HG02571 (cell line): ENCODE measurements around the gene SFN.
"Not testable (repeated sequence)": the region's sequence is repeated elsewhere in the genome, so short reads cannot be mapped to it uniquely, and the experiment has no call there.

Source experiments
- ATAC-seq: cut with Tn5 transposase; IDR thresholded peaks from one replicate; pipeline ENCODE4 v1.9.1; 2021; ENCODE audit warnings: mild to moderate bottlenecking, moderate library complexity; ENCODE audit not compliant: unreplicated experiment

SFN gene

DNA sequence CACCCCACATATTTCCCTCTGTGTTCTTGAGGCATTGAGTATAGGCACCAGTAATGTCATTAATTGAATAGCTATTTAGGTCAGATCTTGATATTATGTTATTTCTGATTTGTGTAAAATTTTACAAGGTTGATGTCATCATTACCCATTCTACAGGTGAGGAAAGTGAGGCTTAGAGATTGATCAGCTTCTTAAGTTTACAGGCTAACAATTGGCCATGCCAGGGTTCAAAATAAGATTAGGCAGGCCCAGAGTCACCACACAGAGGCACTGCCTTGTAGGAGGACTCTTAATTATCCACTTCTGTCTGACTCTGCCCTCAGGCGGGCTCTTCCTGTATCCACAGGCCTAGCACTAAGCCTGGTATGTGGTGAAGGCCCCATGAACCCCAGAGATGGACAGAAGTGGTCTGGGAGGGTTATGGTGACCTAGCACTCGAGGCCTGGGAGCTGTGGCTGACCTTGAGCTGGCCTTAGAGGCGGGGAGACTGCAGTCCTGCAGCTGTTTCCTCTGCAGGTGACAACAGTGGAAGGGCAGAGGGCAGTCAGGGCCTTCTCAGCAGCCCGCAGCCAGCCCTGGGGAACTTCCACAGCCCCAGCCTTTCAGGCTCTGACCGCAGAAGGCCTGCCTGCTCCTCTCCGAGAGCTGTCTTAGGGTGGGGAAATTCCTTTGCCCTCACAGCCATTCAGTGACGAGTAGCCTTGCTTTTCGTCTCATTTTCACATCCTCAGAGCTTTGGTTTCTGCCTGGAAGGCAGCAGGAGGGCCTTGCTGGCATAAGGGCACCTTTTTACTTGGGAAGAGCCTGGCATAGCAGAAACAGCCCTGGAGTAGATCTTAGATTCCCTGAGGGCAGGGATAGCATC lies 24.2 kb upstream of the SFN start:
- peak; percentile 93 for ATAC-seq

DNA sequence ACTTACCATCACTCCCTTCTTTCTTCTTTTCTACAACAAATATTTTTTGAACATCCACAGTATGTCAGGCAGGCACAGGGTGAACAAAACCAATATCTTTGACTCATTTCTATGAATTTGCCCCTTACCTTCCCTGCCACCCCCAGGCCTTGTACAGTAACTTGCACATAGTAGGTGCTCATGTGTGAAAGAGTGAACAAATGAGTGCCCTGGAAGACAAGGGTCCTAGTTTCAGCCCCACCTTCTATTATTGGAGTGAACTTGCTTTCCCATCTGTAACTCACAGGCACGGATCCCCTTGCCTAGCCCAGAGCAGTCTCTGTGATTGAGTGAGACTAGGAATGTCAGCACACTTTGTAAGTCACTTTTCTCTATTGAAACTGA lies 23.6 kb upstream of the SFN start:
- ATAC-seq: no peak

DNA sequence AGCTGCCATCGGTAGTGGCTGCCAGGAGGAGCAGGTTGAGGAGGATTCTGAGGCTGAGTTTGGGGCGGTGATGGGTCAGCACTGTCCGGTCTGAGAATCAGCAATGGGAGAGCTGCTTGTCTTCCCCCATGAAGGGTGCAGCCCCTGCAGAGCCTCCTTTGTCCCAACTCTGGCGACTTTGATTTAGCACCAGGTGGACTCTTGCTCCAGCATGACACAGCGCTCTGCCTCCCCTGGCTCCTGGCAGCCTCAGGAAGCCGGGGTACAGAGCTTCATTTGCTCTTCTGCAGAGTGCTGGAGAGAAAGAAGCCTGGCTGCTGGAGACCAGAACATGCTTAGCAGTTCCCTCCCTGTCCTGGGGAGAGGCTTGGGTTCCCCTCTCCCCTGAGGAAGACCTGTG lies 23.2 kb upstream of the SFN start:
- ATAC-seq: no peak

- ATAC-seq: no peak
Observed at GRCh38 chr1:26844424-26845196, 18.3 kb upstream of the SFN start.

DNA sequence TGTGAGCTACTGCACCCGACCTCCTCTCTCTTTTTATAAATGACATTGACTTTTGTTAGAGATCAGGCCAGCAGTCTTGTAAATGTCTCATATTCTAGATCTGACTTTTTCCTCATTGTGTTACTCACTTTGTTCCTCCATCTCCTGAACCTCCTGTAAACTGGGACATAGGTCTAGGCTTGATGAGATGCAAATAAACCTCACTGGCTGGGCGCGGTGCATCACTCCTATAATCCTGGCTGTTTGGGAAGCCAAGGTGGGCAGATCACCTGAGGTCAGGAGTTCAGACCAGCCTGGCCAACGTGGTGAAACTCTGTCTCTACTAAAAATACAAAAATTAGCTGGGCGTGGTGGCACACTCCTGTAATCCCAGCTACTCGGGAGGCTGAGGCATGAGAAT lies 15.1 kb upstream of the SFN start:
- not testable (repeated sequence) for ATAC-seq

DNA sequence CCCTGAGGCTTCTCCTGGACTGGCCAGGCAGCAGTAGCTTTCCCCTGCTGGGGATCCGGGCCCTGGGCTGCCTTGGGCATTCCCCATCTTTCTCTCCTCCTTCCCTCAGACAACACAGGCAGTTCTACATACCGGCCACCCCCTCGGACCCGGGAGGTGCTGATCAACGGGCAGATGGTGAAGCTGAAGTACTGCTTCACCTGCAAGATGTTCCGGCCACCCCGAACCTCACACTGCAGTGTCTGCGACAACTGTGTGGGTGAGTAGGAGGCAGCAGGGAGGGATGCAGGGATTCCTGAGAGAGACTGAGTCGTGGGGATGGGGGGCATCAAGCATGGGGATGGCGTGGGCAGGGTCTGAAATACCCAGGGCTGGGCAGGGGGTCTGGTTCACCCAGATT lies 14.4 kb upstream of the SFN start:
- no peak for ATAC-seq

DNA sequence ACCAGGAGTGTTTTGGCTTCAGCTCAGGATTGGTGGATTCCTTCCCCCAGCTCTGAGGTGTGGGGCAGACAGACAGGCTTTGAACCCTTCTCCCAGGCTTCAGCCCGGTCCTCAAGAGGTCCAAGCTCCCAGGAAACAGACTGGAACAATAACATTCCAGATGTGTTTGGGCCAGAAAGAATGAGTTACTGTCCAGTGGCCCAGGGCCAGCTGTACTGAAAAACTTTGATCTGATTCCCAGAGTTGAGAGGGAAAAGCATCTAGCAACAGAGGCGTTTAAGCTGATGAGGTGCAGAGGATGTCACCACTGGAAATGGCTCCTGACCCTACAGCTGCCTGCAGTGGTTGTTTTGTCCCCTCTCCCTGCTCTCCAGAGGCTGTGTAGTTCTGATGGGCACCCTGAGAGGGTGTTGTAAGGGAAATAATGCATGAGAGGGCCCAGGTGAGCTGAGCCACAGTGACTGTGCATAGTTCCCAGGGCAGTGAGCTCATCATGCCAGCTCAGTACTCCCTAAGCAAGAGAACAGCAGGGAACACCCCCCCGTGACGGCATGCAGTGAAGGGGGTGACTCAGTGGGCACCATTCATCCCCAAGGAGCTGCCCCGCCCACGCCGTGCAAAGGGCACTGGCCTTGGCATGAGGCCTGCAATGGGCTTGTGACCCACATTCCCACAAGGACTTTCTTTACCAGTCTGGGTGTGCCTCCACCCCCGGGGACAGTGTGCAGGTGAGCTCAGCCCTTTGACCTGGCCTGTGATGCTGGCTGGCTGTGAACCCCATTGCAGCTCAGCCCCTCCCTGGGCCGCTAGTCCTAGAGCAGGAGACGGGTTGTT lies 13.8 kb upstream of the SFN start:
- ATAC-seq: no peak

GRCh38 chr1:26851106-26851684 lies 11.8 kb upstream of the SFN start:
- ATAC-seq: no peak

DNA sequence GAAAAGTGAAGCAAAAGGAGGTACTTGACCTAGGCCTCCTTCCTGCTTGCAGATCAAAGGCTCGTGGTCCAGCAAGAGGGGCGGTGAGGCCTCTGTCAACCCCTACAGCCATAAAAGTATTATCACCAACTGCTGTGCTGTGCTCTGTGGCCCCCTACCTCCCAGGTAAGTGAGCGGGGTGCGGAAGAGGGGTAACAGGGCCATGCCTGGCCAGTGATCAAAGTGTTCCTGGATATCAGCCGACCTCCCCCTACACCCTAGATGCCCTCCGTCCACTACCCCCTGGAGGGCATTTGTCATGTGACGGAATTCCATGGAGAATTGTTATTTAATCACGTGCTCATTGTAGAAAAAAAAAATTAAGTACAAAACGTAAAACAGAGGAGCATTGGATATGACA lies 10.2 kb upstream of the SFN start:
- ATAC-seq: no peak

GRCh38 chr1:26853156-26853555 lies 9.8 kb upstream of the SFN start:
- ATAC-seq: no peak

- ATAC-seq: no peak
Observed at GRCh38 chr1:26853600-26853999, 9.3 kb upstream of the SFN start.

- no peak for ATAC-seq
Observed at GRCh38 chr1:26854906-26855305, 8.0 kb upstream of the SFN start.

- no peak for ATAC-seq
Observed at GRCh38 chr1:26855636-26856035, 7.3 kb upstream of the SFN start.

DNA sequence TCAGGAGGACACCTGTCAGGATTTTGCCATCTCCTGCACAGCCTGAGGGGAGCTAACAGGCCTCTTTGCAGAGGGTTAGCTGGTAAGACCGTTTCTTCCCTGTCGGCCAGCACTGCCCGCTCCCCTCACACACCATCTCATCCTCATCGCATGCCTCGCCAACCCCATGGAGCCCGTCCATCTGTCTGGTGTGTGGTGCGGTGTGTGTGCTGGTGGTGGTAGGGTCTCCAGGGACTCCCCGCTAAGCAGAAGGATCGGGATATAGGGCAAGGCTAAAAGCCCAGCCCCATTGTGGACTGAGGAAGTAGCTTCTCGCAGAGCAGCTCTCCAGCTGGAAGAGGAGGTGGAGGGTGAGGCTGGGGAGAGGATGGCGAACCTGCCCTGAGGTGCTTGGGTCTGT lies 6.8 kb upstream of the SFN start:
- ATAC-seq: no peak

DNA sequence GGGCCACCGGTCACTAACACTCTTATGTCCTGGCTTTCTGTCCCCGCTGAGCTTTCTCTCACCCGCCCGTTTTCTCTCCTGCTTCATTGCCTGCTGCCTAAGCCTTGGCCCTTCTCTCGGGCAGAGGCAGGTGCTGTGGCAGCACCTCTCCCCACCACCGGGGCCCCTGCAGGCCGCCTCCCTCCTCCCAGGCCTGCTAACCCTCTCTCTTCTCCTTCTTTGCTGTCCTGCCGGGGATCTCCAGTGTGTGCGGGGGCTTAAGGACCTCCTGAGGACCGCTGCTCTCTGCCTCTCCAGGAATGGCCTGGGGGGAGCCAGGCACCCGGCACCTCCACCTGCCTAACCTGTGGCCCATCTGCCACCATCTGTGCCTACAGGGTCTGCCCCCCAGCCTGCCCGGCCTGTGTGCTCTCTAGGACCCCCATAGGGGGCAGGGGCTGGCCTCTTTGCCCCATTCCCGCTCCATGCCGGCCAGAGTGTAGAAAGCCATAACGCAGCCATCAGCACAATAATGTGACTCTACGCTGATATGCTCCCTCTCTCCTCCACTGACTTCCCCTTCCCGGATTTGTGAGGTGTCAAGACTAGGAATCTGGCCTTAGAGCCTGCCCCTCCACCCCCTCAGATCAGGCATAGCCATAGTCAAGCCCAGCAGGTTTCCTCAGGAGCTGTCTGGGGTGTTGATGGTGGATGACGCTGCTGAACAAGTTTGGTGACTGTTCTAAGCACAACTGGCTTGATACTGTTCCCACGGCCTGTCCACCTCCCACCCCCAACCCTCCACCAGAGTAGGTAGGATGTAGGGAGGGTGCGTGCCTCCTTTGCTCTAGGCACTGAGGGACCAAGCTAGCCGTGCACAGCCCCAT lies 6.1 kb upstream of the SFN start:
- ATAC-seq: no peak

DNA sequence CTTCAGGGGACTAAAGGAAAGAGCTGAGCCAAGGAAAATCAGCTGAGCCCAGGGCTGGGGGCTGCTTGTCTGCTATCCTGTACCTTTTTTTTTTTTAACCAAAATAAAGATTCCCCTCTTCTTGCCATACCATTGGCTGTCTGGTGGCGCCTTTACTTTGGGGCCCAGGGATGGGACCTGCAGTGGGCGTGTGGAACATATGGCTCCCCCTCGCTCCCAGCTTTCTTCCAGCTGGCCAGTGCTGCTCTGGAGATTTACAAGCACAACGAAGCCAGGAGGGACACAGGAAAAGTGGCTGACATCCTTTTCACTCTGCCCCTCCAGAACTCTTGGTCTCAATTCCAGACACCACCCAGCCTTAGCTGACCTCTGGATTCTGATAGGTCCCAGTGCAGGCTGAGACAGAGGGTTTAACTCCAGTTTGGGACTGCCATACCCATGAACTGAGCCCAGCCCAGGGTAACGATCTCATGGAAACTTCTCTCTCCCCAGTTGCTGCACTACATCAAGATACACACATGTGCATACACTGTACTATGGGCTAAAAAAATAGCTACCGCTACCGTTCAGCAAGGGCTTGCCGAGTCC lies 5.4 kb upstream of the SFN start:
- ATAC-seq: no peak

- no peak for ATAC-seq
Observed at GRCh38 chr1:26858160-26858559, 4.8 kb upstream of the SFN start.

- ATAC-seq: no peak
Observed at GRCh38 chr1:26858891-26859640, 3.9 kb upstream of the SFN start.

DNA sequence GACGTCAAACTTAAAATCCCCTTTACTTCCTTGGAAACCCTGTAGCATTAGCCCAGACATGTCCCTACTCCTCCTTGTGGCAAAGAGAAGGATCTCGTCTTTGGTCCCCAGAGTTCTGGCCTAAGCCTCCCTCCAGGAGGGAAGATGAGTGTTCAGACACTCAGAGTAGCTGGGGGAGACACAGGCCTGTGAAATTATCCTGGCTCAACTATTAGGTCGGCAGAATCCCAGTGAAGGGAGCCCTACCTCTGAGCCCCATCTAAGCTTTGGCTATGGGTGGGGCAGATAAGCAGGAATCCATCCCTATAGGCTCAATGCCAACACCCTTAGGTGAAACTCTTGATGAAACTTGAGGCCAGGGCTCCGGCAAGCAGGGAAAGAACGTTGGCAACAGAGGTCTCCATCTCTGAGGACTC lies 1.7 kb upstream of the SFN start:
- ATAC-seq: no peak
